GM21717 (cell line): ENCODE measurements around the gene IGLL1.
"Not testable (repeated sequence)": the region's sequence is repeated elsewhere in the genome, so short reads cannot be mapped to it uniquely, and the experiment has no call there.

Experiments used
- ATAC-seq: cut with Tn5 transposase; IDR thresholded peaks from one replicate; pipeline ENCODE4 v1.9.1; 2021; ENCODE audit warnings: mild to moderate bottlenecking, moderate library complexity; ENCODE audit not compliant: unreplicated experiment

Gene IGLL1

DNA sequence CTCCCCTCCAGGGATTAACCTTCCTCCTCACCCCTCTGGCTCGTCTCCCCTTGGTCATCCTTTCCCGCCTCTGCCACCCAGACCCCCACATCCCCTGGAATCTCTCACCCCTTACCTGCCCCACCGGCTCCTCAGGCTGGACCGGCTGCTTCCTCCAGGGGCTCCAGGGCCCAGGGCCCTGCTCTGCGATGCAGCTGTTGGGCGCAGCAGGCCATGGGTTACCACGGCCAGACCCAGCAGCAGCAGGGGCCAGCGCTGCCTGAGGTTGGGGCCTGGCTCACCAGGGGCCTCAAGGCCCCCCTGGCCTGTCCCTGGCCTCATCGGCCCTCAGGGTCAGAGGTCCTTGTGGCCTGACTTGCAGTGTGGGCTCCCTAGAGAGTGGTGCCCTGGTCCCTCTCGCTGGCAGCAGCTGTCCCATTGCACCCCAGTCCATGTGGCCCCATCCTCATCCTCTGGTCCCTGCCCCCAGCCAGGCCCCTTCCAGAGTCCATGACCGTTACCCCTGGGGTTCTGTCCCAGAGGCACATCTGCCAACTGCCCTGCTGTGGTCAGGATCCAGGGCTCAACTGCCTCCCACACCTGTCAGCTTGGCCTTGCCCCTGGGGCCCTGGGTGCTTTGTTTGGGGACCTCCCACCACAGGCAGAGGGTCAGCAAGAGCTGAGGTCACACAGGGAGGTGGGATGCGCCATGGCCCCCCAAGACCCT, at the start of gene IGLL1:
Gene IGLL1, minus strand, starts transcription at position 421 of the 706 bp plus-strand sequence. Its CDS starts 100 bp downstream, at position 321.
- ATAC-seq, result no peak

DNA sequence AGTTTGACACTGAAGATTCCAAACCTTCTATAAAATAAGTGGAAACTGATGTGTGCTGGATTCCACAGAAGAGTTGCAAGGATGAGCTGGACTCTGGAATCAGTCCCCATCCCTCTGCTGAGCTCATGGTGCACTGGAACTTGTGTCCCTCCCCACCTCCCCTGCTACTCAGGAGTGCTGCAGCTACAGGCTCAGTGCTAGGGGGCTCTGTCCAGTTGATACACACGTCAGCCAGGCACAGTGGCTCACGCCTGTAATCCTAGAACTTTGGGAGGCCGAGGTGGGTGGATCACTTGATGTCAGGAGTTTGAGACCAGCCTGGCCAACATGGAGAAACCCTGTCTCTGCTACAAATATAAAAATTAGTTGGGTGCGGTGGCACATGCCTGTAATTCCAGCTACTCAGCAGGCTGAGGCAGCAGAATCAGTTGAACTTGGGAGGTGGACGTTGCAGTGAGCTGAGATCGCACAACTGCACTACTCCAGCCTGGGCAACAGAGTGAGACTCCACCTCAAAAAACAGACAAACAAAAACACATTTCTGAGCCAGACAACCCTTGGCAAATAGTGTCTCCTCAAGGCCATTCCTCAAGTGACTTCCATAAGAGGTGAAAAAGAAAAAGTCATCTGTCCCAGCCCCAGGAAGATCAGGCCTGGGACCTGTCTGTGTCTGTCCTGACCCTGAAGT, 48.1 kb upstream of the IGLL1 start:
- not testable (repeated sequence) for ATAC-seq

DNA sequence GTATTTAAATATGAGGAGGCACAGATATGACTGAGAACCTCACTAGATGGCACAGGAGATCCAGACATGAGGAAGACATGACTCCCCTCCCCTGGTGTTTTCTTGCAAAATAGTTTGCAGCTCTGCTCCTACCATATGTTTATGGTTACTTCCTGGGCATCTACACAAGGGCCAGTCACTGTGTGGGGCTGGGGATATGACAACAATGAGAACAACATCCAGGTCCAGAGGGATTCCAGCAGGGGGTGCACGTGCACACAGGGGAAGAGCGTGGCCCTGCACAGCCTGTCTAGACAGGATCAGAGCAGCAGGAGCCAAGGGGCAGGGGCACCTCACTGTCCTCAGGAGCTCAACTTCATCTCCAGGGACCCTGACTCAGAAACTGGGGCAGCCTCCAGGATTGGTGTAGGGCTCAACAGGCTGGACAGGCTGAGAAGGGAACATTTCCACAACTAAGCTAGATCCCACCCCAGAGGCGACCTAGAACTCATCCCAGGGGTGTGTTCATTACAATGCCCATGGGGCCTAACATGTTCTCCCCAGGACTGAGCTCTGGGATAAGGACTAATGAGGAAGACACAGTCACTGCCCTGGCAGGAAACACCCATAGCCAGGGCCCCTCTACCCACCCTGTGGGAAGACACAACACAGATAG, 47.4 kb upstream of the IGLL1 start:
- not testable (repeated sequence) for ATAC-seq

DNA sequence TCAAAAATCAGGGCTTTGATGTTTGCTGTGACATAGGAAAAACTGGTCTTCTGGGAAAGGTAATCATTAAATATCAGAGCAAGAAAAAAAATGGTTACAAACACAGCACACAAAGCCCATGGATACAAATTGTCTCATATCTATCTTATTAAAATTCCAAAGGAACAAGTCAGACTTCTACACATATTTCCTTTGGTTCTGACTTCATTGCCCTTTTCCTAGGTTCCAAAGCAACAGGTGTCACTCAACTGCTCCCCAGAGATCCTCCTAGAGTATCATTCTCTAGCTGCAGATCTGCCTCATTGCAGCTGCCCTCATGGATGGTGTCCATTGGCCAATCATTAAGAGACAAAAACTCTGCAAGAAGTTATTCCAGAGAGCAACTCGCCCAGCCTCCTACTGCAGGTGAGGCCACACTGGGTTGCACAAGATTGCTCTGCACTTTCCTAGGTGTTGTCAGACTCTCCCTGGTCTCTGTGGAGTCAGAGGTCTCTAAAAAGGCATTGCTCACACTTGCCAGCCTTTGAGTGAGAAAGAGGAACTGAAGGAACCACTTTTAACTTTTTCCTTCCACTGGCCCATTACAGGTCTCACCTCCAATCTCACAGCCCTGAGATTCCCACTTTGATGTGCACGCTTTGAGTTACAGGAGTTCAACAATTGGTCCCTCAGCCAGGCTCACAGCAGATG, 46.3 kb upstream of the IGLL1 start:
- ATAC-seq, result no peak

DNA sequence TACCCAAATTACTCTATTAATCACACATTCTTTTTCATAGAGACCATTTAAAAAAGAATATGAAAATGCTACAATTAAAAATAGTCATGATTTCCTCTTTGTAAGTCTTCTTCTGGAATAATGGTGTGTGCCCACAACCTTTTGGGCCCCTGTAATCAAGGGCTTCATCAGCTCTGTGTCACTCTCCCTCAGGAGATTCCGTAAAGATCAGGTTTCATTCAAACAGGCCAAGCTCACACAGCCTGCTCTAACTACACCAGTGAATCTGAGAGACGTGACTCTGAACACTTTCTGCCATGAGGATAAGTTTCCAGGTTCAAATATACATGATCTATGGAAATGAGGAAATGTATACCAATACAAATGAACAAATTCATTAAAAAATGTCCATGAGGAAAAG, 42.5 kb upstream of the IGLL1 start:
- ATAC-seq, result no peak

DNA sequence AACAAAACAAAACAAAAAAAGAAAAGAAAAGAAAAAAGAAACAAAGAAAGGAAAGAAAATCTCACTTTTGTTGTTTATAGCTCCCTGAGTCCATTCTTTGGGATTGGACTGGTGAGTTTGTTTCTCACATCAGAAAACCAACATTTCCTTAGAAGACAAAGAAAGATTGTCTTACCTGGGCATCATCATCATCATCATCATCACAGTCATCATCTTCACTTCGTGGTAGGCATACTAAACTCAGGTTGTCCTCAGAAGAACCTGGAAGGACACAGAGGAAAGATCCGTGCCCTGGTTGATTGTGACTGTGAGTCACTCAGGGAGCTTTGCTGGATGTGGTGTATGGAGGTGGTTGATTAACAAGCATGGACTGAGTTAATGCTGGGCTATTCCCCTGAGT, 41.8 kb upstream of the IGLL1 start:
- ATAC-seq, result not testable (repeated sequence)

DNA sequence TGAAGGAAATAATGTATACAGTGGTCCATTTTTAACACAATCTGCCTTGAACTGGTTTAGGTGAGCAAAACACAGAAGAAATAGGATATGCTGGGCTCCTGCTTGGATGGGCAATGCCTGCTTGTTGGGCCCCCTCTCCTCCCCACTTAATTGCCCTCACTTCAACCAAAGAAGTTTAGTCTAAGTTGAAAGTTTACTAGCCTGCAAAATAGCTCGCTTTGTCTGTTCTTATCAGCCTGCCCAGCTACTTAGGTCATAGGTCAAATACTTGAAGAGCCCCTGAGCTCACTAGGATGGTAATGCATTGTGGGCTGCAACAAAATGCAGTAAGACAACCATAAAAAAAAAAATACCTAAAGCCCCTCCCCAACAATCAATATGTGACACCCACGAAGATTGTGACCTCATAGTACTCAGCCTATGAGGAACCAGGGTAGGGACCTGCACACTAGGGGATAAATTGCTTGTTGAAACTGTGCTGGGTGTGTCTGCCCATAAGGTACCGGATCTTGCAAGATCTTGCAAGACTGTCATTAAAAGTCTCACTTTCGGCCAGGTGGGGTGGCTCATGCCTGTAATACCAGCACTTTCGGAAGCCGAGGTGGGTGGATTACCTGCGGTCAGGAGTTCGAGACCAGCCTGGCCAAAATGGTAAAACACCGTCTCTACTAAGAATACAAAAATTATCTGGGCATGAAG, 41.1 kb upstream of the IGLL1 start:
- ATAC-seq, result no peak

DNA sequence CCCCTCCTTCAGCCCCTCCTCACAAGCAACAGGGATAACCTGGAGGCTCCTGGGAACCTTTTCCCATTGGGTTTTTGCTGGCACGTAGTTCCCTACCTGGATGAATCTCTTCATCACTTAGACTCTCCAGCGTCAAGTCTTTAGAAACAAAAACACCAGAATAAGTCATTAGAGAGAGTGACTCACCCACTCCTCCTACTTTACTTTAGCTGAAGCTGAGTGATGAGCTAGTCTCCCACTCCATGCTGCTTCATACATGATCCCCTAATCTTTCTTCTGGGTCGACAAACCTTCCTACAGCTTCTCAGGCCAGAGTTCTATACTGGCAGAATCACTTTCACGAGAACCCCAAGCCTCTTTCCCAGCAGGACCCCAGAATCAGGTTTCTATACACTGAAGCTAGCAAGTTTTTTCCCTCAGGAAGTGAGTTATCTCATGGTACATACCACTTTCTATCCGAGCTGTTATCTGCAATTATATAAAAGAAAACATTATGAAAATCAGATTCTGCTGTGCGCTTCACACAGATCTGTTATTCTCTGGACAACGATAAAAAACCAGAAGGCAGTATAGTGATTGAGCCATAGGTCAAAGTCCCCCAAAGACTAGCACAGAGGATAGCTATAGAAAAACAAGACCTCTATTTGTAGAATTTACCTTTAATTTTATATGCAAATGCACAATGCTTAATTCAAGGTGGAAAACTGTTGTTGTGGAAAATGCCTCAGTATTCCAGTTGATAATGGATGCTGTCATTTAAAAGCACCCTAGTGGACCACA, 33.3 kb upstream of the IGLL1 start:
- no peak for ATAC-seq

DNA sequence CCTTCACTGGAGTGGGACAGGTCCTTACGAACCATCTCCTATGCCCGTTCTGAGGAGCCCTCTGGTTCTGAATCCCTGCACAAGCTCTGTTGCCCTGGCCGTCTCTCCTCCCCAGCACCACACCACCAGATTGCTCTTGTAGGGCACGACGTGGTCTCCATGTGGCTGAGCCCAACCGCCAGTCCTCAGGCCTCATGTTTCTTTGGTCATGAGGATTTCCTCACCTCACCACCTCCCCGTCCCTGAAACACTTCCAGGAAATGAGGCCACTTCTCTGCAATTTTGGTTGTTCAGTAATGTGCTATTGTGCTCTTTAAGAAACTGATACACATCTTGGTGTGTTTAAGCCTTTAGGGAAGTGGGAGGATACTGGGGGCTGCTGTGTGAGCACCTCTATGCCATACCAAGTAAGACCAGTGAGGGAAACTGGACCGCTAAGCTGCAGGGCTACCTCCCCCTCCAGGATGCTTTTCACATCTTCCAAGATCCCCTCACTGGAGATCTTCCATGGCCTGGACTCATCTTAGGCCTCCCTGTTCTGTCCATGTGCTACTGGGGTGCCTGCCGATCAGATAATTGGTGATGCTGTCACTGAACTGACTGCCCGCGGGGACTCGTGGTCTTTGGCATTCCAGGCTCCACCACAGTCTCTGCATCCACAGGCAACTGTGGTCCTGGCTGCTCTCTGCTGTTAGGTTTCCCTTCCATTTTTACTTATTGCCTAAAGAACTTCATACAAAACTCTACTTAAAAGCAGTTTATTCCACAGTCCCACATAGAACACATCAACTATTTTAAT, 30.1 kb upstream of the IGLL1 start:
- ATAC-seq, result no peak

DNA sequence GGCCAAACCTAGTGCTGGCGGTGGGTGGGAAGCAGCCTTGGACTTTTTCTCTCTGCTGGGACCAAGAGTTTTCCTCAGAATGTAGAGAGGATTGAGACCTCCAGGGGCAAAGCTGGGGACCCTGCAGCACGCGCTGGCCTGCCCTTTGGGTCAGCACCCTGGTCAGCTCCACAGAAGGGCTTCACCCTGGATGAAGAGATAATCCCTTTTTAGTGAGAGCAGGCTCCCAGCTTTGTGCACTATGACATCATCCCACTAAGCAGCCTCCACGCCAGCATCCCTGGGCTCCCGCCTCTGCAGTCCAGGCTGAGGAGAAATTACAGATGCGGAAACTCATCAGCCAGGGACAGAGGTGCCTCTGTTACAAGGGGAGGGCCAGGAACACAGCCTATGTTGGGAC, 28.5 kb upstream of the IGLL1 start:
- no peak for ATAC-seq

DNA sequence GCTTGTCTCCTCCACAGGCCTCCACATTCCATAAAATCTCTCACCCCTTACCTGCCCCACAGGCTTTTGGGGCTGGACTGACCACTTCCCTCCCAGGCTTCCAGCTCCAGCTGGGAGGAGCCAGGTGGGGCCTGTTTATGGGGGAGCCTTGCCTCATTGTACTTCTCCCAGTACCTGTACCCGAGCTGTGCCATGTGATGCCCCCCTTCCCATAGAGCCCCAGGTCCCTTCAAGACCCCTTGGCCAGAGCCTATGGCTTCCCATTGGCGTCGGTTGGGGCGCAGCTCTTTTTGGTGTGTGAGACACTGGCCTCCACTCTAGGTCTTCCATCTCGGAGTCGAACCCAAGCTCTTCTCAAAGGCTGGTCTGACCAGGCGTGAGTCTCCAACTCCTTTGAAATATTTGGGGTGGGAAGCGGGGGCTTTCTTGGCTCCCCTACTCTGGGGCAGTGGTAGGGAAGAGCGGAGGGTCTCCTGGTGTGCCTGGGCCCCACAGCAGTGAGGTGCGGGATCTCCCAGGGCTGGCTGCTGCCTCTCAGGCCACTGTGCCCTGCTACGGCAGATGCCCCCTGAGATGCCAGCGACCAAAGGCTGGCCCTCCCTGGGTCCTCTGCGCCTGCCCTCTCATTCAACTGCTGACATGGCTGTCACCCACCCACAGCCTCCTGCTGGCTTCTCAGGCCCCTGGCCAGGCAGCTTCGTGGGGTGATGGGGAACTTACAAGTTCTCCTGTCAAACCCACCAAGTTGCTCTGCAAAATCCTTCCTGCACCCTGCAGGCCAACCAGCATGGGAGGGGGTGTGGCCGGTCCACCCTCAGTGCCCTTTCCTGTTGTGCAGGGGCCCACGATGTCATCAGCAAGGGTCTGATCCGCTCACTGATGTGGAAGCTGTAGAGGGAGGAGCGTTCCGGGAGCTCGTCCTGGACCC, 26.4 kb upstream of the IGLL1 start:
- ATAC-seq, result no peak

DNA sequence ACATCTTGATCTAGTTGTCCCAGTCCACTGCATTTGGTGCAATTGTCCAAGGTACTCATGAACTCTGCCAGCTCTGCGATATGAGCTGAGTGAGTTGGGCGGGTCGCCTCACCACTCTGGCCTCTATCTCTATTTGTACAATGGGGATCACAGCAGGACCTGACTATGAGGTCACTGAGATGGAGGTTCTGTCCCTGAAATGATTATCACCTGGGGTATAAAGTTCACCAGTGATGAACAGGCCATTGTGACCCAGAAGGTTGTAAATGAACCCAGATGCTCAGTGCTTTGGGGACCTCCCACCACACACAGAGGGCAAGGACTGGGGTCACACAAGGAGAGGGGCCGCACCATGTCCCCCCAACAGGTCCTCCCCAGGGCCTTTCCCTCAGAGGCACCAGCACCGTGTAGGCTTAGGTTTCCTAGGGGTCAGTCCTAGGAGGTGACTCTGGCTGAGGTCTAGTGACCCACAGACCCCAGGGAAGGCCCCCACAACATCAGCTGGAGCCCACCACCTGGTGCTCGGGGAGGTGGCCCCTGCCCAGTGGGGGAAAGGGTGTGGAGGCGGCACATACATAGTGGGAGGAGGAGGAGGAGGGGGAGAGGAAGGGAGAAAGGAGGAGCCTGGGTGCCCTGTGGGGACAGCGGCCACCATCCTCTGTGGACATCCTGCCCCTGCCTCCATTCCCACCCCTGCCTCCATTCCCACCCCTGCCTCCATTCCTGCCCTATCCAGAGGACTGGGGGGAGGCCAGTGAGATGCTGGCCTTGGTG, 25.0 kb upstream of the IGLL1 start:
- no peak for ATAC-seq

DNA sequence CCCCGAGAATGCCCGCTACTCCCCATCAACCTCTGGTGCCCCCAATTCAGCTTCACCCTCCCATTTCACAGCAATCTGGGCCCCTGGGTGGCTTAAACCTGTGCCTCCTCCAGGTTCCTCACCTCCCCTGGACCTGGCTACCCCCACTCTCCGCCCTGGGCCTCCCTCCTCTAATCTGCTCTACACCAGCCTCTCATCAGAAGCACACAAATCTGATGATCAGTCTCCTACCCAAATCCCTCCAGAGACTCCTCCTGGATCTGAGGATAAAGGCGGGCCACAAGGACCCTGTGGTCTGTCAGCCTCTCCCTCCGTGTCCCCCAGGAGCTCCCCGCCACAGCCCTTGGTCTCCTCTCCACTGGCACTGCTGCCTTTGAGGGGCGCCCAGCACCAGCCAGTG, 23.2 kb upstream of the IGLL1 start:
- ATAC-seq, result no peak

DNA sequence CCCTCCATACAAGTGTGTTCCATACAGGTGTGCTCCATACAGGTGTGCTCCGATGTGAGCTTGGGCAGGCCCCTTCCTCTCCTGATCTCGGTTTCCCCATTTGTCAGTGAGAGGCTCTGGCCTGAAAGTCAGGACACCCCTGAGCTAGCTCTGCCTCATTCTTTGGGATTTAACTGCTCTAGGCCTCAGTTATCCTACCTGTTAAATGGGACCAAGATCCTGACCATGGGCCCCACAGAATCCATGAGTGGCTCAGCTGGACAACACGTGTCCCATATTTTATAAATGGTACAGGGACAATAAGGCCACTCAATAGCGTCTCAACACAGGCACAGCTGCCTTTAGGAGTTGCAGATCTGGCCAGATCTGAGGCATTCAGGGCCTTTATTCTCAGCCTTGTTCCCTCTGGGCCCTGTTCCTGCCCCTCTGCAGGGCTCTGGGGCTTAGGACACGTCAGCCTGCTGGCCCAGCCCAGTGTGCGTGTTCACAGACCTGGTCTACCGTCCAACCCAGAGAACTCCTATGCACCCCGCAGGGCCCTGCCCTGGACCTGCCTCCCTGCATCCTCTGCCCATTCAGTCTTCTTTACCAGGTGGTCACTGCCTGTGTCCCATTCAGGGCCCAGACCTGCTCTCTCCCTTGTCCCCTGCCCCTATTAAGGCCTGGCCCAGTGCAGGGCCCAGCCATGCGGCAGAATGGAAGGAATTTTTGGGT, 18.9 kb upstream of the IGLL1 start:
- ATAC-seq, result no peak

DNA sequence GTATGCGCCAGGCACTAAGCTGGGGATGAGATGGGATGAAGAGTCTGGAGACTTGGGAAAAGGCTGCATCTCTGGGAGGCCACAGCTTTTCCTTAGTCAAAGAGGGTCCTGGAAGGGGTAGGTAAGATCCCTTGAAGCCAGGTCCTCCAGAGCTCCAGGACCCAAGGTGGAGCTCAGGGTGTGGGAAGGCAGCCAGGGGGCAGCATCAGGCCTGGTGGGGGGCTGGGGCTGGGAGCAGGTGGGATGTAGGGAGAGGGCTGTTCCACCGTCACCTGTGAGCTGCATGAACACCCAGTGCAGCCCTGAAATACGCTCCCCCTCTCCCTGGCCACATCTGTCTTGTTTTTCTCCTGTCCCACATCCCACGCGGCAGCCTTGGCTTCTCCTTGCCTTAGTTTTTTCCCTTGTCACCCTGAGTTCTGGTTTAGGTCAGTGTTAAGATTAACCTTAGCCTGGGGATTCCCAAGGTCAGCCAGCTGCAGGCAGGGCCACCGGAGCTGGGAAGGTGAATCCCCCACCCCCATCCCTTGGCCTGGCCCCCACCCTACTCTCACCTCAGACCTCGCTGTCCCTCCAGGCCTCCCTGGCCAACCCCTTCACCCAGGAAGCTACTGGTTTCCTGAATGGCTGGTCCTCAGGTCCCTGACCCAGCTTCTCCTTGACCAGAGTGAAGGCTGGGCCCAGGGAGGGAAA, 17.6 kb upstream of the IGLL1 start:
- ATAC-seq, result not testable (repeated sequence)

DNA sequence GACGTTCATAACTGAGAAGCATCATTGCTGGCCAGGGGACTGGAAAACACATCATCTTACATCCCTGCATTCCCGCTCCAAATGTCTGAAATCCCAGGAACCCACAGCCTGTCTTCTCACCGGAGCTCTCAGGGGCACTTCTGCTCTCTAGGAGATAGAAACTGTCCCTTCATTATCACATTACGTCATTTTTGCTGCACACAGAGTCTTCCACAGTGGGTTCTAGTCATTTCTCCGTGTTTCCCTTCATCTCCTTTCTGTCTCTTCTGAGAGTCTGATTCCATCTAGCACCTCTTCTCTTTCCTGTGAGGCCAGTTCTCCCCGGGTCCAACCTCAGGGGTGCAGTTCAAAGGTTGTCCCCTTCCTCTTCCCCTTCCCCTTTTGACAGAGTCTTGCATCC, 15.8 kb upstream of the IGLL1 start:
- ATAC-seq, result not testable (repeated sequence)
